ENCODE measurements around the gene PCDHA1.
"Not testable (repeated sequence)": the region's sequence is repeated elsewhere in the genome, so short reads cannot be mapped to it uniquely, and the experiment has no call there.

- not testable (repeated sequence) for TF ChIP-seq CTCF (conservative IDR thresholded peaks at IDR 0.05; ENCODE audit: low read length); EZH2phosphoT487 (IDR thresholded peaks at IDR 0.05; ENCODE audit: borderline replicate concordance, low read depth, low read length)
These were observed 64.1 kb downstream of the PCDHA1 start for GRCh38 chr5:140849831-140850634.
